GM21360 (cell line): Measurements from ENCODE around the gene DOCK2.

Experiments used
- ATAC-seq: cut with Tn5 transposase; IDR thresholded peaks from one replicate; pipeline ENCODE4 v1.9.1; 2021; ENCODE audit warnings: mild to moderate bottlenecking, moderate library complexity; ENCODE audit not compliant: unreplicated experiment

DOCK2 gene

GRCh38 chr5:170020423-170020822, 383.3 kb downstream of the DOCK2 start:
- ATAC-seq, result no peak

GRCh38 chr5:170021506-170021905, 384.4 kb downstream of the DOCK2 start:
- no peak for ATAC-seq

- ATAC-seq, result no peak
Observed at GRCh38 chr5:170025853-170026252, 388.8 kb downstream of the DOCK2 start.

GRCh38 chr5:170028124-170028523, 391.0 kb downstream of the DOCK2 start:
- no peak for ATAC-seq

- no peak for ATAC-seq
Observed at GRCh38 chr5:170034231-170034630, 397.2 kb downstream of the DOCK2 start.

GRCh38 chr5:170038241-170038640, 401.2 kb downstream of the DOCK2 start:
- ATAC-seq, result no peak

- ATAC-seq, result no peak
Observed at GRCh38 chr5:170039830-170040229, 402.8 kb downstream of the DOCK2 start.

- ATAC-seq, result no peak
Observed at GRCh38 chr5:170046241-170046640, 409.2 kb downstream of the DOCK2 start.

GRCh38 chr5:170049713-170050112, 412.6 kb downstream of the DOCK2 start:
- ATAC-seq, result no peak

- ATAC-seq, result no peak
Observed at GRCh38 chr5:170053896-170054295, 416.8 kb downstream of the DOCK2 start.

- ATAC-seq, result no peak
Observed at GRCh38 chr5:170055606-170056005, 418.5 kb downstream of the DOCK2 start.

- no peak for ATAC-seq
Observed at GRCh38 chr5:170056561-170057267, 419.6 kb downstream of the DOCK2 start.

GRCh38 chr5:170057311-170057710, 420.2 kb downstream of the DOCK2 start:
- ATAC-seq, result no peak

GRCh38 chr5:170059221-170059620, 422.1 kb downstream of the DOCK2 start:
- ATAC-seq, result no peak

GRCh38 chr5:170067152-170067551, 430.1 kb downstream of the DOCK2 start:
- ATAC-seq, result no peak

GRCh38 chr5:170067574-170068170, 430.6 kb downstream of the DOCK2 start:
- ATAC-seq, result no peak

- ATAC-seq, result no peak
Observed at GRCh38 chr5:170069512-170069911, 432.4 kb downstream of the DOCK2 start.

GRCh38 chr5:170070556-170071412, 433.7 kb downstream of the DOCK2 start:
- ATAC-seq, result no peak

- no peak for ATAC-seq
Observed at GRCh38 chr5:170071748-170072147, 434.7 kb downstream of the DOCK2 start.

GRCh38 chr5:170075696-170076095, 438.6 kb downstream of the DOCK2 start:
- no peak for ATAC-seq

- no peak for ATAC-seq
Observed at GRCh38 chr5:170076211-170076610, 439.1 kb downstream of the DOCK2 start.

GRCh38 chr5:170076739-170077138, 439.7 kb downstream of the DOCK2 start:
- ATAC-seq, result no peak
